ENCODE data around the gene C9orf50. TPM values are rescaled to one million over a fixed set of nuclear protein-coding genes. Genes with fewer than 3 reads are reported as not detected.

Gene C9orf50
- total RNA-seq, 1 experiment from 2014 or later: not detected

DNA sequence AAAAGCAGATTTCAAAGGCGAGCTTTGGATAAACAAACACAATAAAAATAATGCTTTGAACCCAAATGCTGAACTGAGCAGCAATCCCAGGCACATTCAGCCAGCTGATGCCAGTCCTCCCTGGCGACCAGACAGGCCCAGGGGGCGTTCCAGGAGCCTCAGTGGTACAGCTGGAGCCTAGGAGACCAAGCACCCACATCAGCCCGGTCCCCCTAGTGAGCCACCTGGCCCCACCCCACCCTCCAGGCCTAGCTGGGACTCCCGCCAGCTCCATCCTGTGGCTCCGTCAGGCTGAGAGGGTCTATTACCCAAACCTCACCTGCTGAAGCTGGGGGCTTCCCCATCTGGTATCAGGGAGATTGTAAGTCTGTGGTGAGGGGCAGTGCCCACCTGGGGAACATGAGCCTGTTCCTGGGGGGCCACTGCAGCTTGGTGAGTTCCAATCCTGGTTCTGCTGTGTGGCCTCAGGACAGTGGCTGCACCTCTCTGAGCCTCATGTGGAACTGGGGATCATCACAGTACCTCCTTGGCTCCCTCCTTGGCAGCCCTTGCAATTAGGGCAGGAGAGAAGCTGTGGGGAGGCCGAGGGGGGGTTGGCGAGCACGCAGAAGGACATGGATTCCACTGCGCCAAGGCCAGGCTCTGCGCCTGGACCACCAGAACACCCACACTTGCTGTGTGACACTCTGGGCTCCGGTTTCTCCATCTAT, 16.7 kb downstream of the C9orf50 start:
- Histone ChIP-seq H3K27ac (ENCODE audit: insufficient read length, low read depth, low read length) (no peak overlapping the region), H3T11ph (ENCODE audit: low read length) (no peak overlapping the region), H4K8ac (replicated peaks; ENCODE audit: insufficient read length, low read depth, low read length) (no peak overlapping the region), H3K9me3 (ENCODE audit: control insufficient read depth, low read depth, low read length) (no peaks in the 10 kb centered on the region), H4K20me1 (ENCODE audit: control insufficient read depth, insufficient read depth, insufficient read length) (no peaks in the 10 kb centered on the region), H2BK20ac (ENCODE audit: low read depth, low read length, poor library complexity, severe bottlenecking) (no peak overlapping the region), H2AFZ (ENCODE audit: low read length) (no peak overlapping the region), H3K9ac (ENCODE audit: extremely low read depth, insufficient read length, low read length) (no peak overlapping the region), H2BK12ac (ENCODE audit: insufficient read length, low read depth, low read length) (no peak overlapping the region), H3K4ac (ENCODE audit: low read depth, low read length) (no peak overlapping the region), H3K4me1 (ENCODE audit: insufficient read depth, low read length) (peaks cover 5% of the 10 kb centered on the region; the same call in 1 of the 2 replicates), H3K79me2 (ENCODE audit: insufficient read depth, low read length) (no peaks in the 10 kb centered on the region), H2AK5ac (ENCODE audit: insufficient read length, low read length) (no peak overlapping the region), H2BK15ac (ENCODE audit: low read depth, low read length) (no peak overlapping the region), H2BK5ac (ENCODE audit: insufficient read length, low read length) (no peak overlapping the region), H4K91ac (ENCODE audit: insufficient read length, low read depth, low read length) (no peak overlapping the region), H3K56ac (ENCODE audit: insufficient read length, low read depth, low read length) (no peak overlapping the region), H3K27me3 (ENCODE audit: insufficient read depth, low read length) (no peaks in the 10 kb centered on the region), H3K18ac (ENCODE audit: insufficient read length, low read depth, low read length) (no peak overlapping the region), H3K14ac (ENCODE audit: insufficient read depth, low read length) (no peak overlapping the region), H2BK120ac (ENCODE audit: low read depth, low read length, poor library complexity, severe bottlenecking) (no peak overlapping the region), H3K23ac (ENCODE audit: insufficient read length, low read depth, low read length) (no peak overlapping the region), H3K23me2 (ENCODE audit: insufficient read length, low read depth, low read length, poor library complexity, severe bottlenecking) (no peaks in the 10 kb centered on the region), H3K4me2 (ENCODE audit: insufficient read depth, insufficient read length, low read length) (no peak overlapping the region), H4K5ac (ENCODE audit: insufficient read length, low read depth, low read length) (no peak overlapping the region), H3K79me1 (ENCODE audit: insufficient read depth, low read depth, low read length, poor library complexity, severe bottlenecking) (no peaks in the 10 kb centered on the region)
- no CpG with 5 or more reads among the region's 12 CpGs for WGBS (ENCODE audit: extremely low coverage, insufficient read length, low lambda C conversion rate)
- no peak overlapping the region for H3K27ac Mint-ChIP-seq
- no peaks in the 10 kb centered on the region; a peak in 1 of 5 replicates for H3K9me3 Mint-ChIP-seq
- H3K4me1 Mint-ChIP-seq: peaks cover 27 to 36% of the 10 kb centered on the region in 2 experiments
- peaks cover 10% of the 10 kb centered on the region for H3K27me3 Mint-ChIP-seq (ENCODE audit: low read depth)
- TF ChIP-seq CTCF (conservative IDR thresholded peaks at IDR 0.05): no peak
- DNase-seq: no peak
- no peaks in the 10 kb centered on the region for H3K36me3 Mint-ChIP-seq (ENCODE audit: insufficient read depth in 1 of 3, low read depth in 3 of 3)
- H3K4me3 Mint-ChIP-seq: no peak overlapping the region

Measured in H9 (cell line).